ENCODE results near the gene GABBR2.

Gene GABBR2

GRCh38 chr9:98331536-98332259, 377.0 kb downstream of the GABBR2 start:
- no peak for FAIRE-seq

GRCh38 chr9:98330831-98331230, 377.9 kb downstream of the GABBR2 start:
- FAIRE-seq = no peak

- FAIRE-seq = no peak
Observed at GRCh38 chr9:98329904-98330303, 378.8 kb downstream of the GABBR2 start.

GRCh38 chr9:98329281-98329680, 379.5 kb downstream of the GABBR2 start:
- no peak for FAIRE-seq

DNA sequence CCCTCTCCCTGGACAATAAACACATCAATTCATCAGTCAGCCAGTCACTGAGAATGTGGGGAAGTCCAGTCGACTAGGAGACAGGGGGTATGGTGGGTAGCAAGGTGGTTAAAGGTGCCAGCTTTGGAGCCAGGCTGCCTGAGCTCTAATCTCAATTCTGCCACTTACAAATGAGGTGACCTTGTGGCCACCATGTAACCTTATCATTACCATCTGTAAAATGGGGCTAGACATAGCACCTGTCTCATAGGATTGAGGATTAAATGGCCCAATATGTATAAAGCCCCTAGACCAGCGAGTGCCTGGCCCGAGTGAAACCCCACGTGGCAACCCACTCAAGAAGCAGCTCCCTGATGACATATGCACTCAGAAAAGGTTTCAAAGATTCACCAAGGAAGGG, 380.0 kb downstream of the GABBR2 start:
- FAIRE-seq = no peak

GRCh38 chr9:98328141-98328540, 380.6 kb downstream of the GABBR2 start:
- no peak for FAIRE-seq

GRCh38 chr9:98327249-98327561, 381.5 kb downstream of the GABBR2 start:
- FAIRE-seq = no peak

DNA sequence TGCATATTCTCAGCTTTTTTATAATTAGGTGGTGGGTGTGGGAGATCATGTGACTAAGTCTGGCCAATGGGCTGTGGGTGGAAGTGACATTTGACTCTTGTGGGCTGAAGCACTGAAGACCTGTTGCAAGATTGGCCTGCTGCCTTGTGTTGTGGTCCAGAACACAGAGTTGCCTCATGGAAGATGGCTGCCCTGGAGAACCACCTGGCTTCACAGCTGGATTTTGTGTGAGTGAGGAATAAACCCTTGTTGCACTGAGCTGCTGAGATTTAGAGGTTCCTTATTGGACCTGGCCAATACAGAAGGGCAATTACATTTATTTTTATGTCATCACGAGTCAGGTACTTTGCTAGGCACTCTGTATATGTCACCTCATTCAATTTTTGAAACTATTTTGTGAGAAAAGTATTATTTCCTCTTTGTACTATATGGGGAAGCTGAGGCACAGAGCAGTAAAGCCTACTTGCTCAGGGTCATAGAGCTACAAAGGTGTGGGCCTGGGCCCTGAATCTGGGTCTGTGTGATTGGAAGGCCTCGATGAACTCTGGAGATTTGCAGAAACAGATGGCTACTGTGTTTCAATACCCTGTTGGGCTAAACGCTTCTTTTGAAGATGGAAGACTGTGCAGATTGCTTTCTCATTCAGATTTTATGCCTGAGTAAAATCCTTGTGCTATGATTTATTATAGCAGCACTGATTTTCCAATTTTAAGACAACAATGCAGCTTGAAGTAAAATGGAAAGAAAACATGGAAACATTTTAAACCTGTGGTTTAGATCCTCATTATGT, 382.1 kb downstream of the GABBR2 start:
- FAIRE-seq = no peak

GRCh38 chr9:98324801-98325200, 383.9 kb downstream of the GABBR2 start:
- no peak for FAIRE-seq

- no peak for FAIRE-seq
Observed at GRCh38 chr9:98323831-98324135, 385.0 kb downstream of the GABBR2 start.

- no peak for FAIRE-seq
Observed at GRCh38 chr9:98323051-98323830, 385.5 kb downstream of the GABBR2 start.

- FAIRE-seq = no peak
Observed at GRCh38 chr9:98321269-98321668, 387.5 kb downstream of the GABBR2 start.

- no peak for FAIRE-seq
Observed at GRCh38 chr9:98318834-98319478, 389.8 kb downstream of the GABBR2 start.

DNA sequence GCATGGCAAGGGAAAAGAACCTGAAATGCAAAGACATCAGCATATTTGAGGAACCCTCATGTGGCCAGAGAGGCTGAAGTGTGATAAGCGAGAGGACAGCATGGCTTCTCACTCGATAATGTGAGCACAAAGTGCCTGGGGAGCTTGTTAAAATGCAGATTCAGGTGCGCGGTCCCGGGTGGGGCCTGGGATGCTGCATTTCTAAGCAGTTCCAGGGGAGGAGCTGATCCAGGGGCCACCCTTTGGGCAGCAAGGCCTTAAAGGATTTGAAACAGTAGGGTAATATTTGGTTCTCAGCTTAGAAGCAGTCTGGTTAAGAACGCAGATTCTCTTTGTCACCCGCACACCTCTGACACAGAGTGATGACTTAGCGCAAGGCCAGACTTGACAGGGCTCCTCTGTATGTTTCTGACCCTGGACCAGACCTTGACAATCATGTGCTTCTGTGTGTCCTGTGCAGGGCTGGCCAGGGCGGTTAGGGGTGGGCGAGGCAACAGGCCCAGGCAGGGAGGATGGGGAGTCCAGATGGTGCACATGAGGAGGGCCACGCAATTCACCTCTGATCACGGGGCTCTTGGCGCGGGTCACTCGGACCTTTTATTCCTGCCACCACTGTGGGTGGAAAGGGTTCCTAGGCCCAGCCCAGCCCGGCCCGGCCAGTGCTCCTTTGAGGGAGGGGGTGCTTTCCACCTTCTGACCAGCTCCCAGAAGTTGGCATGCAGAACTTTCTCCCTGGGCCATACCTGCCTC, 390.5 kb downstream of the GABBR2 start:
- FAIRE-seq = no peak

- no peak for FAIRE-seq
Observed at GRCh38 chr9:98317134-98317857, 391.4 kb downstream of the GABBR2 start.

DNA sequence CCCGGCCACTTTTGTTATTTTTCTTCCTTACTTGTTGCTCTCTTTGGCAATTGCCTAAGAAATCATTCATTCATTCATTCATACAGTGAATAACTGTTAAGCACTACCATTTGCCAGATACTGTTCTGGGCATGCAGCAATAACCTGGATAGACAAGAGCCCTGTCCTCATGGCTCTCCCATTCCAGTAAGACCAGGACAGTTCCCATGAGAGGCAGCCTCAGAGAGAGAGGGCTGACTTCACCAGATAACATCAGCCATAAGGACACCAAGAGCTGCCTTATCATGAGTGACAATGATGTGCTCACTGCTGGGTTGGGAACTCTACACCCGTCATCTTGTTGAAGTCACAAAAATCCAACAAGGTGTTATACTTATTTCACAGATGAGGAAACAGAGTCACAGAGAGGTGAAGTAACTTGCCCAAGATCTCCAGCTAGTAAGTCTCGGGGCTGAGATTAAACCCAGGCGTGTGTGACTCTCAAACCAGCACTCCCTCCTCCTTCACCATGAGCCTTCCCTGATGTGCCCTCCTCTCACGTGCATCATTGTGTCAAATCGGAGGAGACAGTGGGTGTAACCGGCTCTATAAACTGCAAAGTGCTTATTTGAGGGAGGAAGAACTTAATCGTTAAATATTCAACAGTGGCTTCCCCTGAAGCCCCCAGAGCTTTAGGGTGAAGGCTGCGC, 392.1 kb downstream of the GABBR2 start:
- FAIRE-seq = no peak

DNA sequence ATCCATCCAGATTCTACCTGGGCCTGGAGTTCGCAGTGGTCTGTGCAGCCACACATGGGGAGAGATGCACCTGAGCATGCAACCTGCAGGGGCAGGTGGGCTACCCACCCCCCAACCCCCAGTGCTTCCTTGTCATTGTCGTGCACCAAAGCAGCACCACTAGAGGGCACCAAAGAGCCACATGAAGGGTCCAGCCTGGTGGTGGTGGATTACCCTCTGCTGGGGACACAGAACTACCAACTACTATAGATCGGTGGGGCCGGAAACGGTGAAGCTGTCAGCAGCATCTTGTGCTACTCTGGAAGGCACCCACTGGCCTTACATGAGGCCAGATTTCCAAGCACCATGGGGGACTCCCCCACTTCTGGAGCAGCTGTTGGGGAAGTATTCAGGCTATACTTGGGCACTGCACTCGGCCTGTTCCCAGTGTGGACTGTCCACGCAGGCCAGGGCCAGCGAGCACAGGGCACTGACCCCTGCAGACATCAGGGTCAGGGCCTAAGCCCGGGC, 393.1 kb downstream of the GABBR2 start:
- FAIRE-seq = no peak

DNA sequence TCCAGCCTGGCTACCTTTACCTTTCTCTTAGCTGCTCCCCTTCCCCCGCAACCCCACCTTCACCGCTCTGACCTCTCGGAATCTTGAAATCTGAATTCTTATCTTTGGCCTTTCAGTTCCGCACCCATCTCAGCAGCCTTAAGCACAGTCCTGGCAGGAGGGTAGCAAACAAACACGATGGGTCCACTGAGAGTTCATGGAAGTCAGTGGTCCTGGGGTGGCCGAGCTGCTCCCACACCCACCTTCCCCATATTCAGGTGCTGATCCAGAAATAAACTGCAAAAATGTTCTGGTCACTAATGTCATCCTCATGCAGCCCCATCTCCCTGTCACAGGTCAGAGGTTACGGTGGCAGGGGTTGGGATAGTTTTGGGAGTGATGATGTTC, 393.7 kb downstream of the GABBR2 start:
- FAIRE-seq = no peak

DNA sequence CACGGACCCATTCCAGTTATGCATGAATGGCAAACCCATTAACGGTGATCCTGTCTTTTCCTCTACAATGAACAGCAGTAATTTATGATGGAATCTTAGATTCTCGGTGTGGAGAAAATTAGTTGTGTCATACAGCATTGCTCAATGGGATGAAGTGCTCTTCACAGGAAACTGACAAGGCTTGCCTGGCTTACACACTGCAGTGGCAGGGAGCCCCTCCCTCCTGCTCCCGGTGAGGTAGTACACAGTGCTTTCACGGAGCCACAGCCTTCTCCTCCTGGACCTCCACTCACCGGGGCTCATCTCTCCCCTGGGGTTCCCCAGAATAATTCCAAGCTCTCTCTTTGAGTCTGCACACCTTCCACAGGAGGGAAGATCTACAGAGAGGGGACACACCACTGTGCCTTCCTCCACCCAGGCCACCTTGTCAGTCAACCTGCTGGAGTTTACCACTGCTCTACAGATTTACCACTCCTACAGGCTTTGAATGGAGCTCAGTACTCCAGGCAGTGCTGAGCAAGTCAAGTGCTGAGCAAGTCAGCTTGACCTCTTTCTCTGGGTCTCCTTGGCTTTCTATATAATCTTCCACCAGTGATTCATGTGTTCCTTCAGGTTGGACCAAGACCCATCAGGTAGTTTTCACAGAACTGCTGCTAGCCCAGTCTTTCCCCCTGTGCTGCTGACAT, 394.2 kb downstream of the GABBR2 start:
- FAIRE-seq = no peak

GRCh38 chr9:98312365-98312764, 396.4 kb downstream of the GABBR2 start:
- FAIRE-seq = no peak

GRCh38 chr9:98311541-98311940, 397.2 kb downstream of the GABBR2 start:
- no peak for FAIRE-seq

All from TTC549 (cell line).